Measurements from ENCODE around the gene LYL1.

DNA sequence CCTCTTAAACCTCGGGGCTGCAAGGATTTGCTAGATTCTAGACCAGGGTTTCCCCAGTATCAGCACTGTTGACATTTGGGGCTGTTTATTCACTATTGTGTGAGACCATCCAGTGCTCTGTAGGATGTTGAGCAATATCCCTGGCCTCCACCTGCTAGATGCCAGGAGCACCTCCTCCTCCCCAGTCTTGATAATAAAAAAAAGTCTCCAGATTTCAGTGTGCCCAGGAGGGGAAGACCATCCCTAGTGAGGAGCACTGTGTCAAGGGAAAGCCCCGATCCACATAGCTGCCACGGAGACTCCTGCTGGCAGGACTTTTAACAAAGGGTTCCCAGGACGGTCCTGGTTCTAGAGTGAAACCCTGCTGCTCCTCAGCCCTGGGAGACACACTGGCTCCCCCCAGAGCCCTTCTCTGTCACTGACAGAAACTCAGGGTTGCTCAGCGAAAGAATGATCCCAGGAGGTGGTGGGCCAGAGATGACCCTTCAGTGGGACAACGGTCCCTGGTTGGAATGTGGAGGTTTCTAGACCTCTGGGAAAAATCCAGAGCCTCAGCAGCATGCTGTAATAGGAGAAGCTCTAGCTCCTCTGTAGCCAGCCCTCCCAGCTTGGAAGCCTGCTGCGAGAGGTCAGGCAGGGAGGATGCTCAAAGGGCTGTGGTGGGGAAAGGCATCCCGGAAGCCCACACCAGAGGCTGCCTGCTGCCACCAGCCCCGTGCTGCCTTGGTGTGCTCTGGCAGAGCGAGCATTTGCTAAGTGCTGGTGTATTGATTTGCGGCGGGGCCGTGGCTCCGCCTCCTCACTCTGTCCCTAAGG lies 20.3 kb downstream of the LYL1 start:
- no peak; the same call in 1 of the 2 replicates for TF ChIP-seq CTCF (IDR thresholded peaks at IDR 0.05)
- TF ChIP-seq REST (IDR thresholded peaks at IDR 0.05; ENCODE audit: insufficient read depth in 1 of 2, low read depth in 2 of 2, low read length in 1 of 2) = no peak
- no peak for TF ChIP-seq TCF7L2 (IDR thresholded peaks at IDR 0.05; ENCODE audit: low read depth, low read length)
- TF ChIP-seq SIN3A (IDR thresholded peaks at IDR 0.05; ENCODE audit: borderline replicate concordance, insufficient read depth, low read depth, low read length) = no peak
- TF ChIP-seq POLR2AphosphoS5 (IDR thresholded peaks at IDR 0.05; ENCODE audit: low read depth, low read length) = no peak
